Measurements from ENCODE around the gene APOC3.

GRCh38 chr11:116793772-116794097 lies 36.0 kb upstream of the APOC3 start:
- TF ChIP-seq CTCF (optimal IDR thresholded peaks at IDR 0.05 in 1 of 3, IDR thresholded peaks at IDR 0.05 in 1 of 3, conservative IDR thresholded peaks at IDR 0.05 in 1 of 3; ENCODE audit: extremely low read depth in 1 of 3, insufficient read depth in 2 of 3, low read length in 3 of 3) (no peak), EZH2 (IDR thresholded peaks at IDR 0.05; ENCODE audit: low read length) (no peak)

Data from keratinocyte (primary cell).